ENCODE results near the gene RTL10. TPM values are rescaled to one million over a fixed set of nuclear protein-coding genes. Genes with fewer than 3 reads are reported as not detected.

Gene RTL10
- polyA plus RNA-seq, 1 of the 3 experiments (the other 2 are of a cell fraction): 7.8 TPM

GRCh38 chr22:19880786-19881569, 26.3 kb upstream of the RTL10 start (continued):
- TF ChIP-seq, protein P1, sequence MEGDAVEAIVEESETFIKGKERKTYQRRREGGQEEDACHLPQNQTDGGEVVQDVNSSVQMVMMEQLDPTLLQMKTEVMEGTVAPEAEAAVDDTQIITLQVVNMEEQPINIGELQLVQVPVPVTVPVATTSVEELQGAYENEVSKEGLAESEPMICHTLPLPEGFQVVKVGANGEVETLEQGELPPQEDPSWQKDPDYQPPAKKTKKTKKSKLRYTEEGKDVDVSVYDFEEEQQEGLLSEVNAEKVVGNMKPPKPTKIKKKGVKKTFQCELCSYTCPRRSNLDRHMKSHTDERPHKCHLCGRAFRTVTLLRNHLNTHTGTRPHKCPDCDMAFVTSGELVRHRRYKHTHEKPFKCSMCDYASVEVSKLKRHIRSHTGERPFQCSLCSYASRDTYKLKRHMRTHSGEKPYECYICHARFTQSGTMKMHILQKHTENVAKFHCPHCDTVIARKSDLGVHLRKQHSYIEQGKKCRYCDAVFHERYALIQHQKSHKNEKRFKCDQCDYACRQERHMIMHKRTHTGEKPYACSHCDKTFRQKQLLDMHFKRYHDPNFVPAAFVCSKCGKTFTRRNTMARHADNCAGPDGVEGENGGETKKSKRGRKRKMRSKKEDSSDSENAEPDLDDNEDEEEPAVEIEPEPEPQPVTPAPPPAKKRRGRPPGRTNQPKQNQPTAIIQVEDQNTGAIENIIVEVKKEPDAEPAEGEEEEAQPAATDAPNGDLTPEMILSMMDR (IDR thresholded peaks at IDR 0.05): no peak
- TF ChIP-seq EZH2phosphoT487 (IDR thresholded peaks at IDR 0.05; ENCODE audit: borderline replicate concordance, low read depth) (no peak), TEAD4 (IDR thresholded peaks at IDR 0.05; ENCODE audit: borderline replicate concordance, insufficient read depth) (peak; percentile 100), EP300 (IDR thresholded peaks at IDR 0.05; ENCODE audit: borderline replicate concordance in 1 of 2, low read depth in 1 of 2, low read length in 1 of 2) (peak in 1 of 2 experiments; percentile 94; a peak in 1 of 4 replicates), RCOR1 (IDR thresholded peaks at IDR 0.05; ENCODE audit: low read length) (no peak), REST (IDR thresholded peaks at IDR 0.05; ENCODE audit: low read depth, low read length) (peak; percentile 34; the same call in 1 of the 2 replicates), SMC3 (IDR thresholded peaks at IDR 0.05; ENCODE audit: low read depth, low read length) (no peak)

GRCh38 chr22:19879992-19880785, 25.5 kb upstream of the RTL10 start:
- Histone ChIP-seq H3F3A (replicated peaks; ENCODE audit: insufficient read depth) (peaks cover 18% of the 10 kb centered on the region), H3K9me2 (no peaks in the 10 kb centered on the region), H3K27ac (ENCODE audit: low read depth in 2 of 2, low read length in 1 of 2) (peak overlapping the region in 1 of 2 experiments; percentile 73; a peak in 2 of 4 replicates), H3K36me3 (replicated peaks in 1 of 2; ENCODE audit: control insufficient read depth in 1 of 2, insufficient read depth in 2 of 2, low read length in 1 of 2) (no peaks in the 10 kb centered on the region), H3K4me2 (peak overlapping the region; percentile 52), H3K27me3 (ENCODE audit: insufficient read depth) (no peaks in the 10 kb centered on the region), H3K9ac (peak overlapping the region; percentile 51; the same call in 1 of the 2 replicates), H3K4me1 (ENCODE audit: control insufficient read depth in 1 of 2, insufficient read depth in 2 of 2, low read depth in 1 of 2, low read length in 1 of 2) (peaks cover 41 to 46% of the 10 kb centered on the region in 2 experiments; a peak in 3 of 4 replicates), H3K4me3 (ENCODE audit: low read depth in 2 of 2, low read length in 1 of 2) (no peak overlapping the region; a peak in 1 of 4 replicates), H2AFZ (ENCODE audit: low read depth) (no peak overlapping the region), H3K9me3 (no peaks in the 10 kb centered on the region), H3K79me2 (ENCODE audit: insufficient read depth) (peaks cover 26% of the 10 kb centered on the region; the same call in 1 of the 2 replicates), H4K20me1 (ENCODE audit: insufficient read depth) (no peaks in the 10 kb centered on the region)
- no peak for TF ChIP-seq JUND (IDR thresholded peaks at IDR 0.05)
- no peak for TF ChIP-seq EP300 (IDR thresholded peaks at IDR 0.05; ENCODE audit: borderline replicate concordance in 1 of 2, low read depth in 1 of 2, low read length in 1 of 2)
- TF ChIP-seq FOSL2 (IDR thresholded peaks at IDR 0.05; ENCODE audit: borderline replicate concordance, low read depth): no peak
- ChIA-PET POLR2A (no interaction called here), CTCF (interaction anchor here (1.0 to 6.1 kb wide), 5 partner anchors 12 to 150 kb away, joined by 4 to 64 read pairs (median 6); no protein-coding TSS in a partner anchor)
- WGBS (ENCODE audit: low lambda C conversion rate): 92% methylated on average over 23 of the region's 34 CpGs
- peak; percentile 36 for DNase-seq
